ENCODE results near the gene SERPINF2.
A peak's percentile ranks its signal among the peaks of the same experiment; 100 is the strongest.
"Not testable (repeated sequence)": the region's sequence is repeated elsewhere in the genome, so short reads cannot be mapped to it uniquely, and the experiment has no call there.

The SERPINF2 gene

DNA sequence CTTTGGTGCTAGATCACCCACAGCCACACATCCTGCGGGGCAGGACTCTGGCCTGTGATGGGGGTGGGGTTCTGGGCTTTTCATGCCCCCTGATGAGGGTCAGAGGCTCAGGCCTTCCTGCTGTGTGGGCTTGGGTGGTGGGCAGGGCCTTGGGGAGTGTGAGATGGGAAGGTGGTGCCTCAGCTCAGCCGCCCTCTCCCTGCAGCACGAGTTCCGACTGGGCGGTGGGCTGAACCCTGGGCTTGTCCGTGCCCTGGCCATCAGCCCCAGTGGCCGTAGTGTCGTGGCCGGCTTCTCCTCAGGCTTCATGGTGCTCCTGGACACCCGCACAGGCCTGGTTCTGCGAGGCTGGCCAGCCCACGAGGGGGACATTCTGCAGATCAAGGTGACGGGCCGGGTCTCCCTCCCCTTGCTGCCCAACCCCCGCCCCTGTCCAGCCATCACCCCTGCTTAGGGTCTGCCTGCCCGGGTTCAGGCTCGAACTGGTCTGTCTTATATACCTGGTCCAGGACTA lies 6.8 kb upstream of the SERPINF2 start:
- DNase-seq, result no peak

- DNase-seq, result no peak
Observed at GRCh38 chr17:1736348-1737281, 6.1 kb upstream of the SERPINF2 start.

DNA sequence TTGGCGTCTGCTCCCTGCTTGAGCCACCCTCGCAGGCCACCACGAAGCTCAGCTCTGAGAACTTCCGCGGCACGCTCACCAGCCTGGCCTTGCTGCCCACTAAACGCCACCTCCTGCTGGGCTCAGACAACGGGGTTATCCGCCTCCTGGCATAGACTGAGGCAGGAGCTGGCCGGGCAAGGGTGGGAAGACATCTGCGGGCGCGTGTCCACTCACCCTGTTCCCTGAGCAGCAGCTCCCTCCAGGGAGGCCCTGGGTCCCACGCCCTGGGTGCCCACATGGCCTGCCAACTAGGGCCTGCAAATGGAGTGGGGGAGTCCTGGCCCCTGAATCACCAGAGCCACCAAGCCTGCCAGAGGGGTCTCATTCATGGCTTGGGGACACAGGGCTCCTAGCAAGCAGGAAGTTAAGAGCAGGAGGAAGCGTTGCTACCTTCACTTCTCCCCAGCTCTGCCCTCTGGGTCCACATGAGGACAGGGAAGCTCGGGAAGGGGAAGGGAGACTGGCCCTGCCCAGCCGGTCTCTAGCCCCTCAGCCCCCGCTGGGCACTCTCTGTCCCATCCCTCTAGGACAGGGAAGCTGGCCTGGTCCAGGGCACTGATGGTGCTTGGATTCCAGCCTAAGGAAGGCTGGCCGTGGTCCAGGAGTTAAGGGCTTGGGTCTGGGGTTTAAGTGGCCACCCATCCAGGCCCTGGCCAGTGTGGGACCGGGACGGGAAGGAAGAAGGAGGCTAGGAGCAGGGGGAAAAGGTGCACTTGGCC lies 5.0 kb upstream of the SERPINF2 start:
- no peak for DNase-seq

DNA sequence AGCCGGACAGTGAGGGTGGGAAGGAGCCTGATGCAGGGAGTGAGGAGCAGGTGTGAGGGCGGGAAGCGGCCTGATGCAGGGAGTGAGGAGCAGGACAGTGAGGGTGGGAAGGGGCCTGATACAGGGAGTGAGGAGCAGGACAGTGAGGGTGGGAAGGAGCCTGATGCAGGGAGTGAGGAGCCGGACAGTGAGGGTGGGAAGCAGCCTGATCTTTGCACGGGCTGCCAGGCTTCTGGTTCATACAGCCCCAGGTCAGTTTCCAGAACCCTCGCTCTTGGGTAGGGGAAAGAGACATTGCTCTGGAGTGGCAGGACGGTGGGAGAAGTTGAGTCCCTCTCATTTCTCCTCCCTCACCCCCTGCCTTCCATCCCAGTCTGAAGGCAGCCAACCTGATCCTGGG lies 772 bp upstream of the SERPINF2 start:
- not testable (repeated sequence) for DNase-seq

DNA sequence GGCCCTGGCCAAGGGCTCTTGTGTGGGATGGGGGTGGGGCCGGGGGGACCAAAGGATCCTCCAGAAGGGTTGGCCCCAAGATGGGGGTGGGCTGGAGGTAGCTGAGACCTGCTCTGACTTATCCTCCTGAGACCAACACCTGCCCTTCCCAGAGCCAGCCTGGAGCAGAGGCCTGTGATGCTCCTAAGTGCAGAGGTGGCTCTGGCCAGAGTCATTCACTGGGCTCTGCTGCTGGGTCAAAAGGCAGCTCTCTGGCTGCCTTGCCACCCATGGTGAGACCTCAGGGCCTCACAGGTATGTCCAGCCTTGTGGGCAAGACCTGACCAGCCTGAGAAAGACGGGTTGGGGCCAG lies 393 bp downstream of the SERPINF2 start:
- no peak for DNase-seq

DNA sequence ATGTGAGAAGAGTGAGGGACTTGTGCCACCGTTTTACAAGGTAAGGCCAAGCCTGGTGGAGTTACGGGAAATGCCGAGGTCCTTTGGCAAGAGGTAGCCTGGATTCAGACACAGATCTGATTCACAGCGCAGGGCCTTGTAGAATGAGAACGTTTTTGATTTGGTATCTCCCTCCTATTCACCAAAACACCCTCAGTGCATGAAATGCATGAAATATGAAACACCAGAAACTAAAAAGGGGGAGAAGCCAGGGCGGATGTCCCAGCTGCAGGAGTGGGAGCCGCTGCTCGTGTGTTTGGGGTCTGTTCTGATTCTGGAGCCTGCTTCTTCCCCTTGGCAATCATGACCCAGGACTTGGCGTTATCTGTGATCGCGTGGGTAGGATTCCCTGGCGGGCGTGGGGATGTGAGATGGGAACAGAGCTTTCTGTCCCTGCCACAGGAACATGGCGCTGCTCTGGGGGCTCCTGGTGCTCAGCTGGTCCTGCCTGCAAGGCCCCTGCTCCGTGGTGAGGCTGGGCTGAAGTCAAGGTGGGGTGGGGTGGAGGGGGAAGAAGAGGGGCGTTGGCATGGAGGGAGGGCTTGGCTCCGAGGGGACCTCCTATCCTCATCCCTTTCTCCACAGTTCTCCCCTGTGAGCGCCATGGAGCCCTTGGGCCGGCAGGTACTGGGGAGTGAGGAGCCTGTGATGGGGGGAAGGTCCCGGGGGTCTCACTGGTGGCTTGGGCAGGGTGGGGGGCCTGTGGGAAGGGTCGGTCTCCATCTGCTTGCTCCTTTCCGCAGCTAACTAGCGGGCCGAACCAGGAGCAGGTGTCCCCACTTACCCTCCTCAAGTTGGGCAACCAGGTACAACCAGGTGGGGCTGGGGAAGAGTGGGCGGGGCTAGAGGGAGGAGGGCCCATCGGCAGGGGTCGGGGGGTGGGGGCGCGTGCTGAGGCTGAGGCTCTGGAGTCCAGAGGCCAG lies 2.2 kb downstream of the SERPINF2 start:
- no peak for DNase-seq

GRCh38 chr17:1745513-1746020 lies 2.9 kb downstream of the SERPINF2 start:
- DNase-seq, result no peak

GRCh38 chr17:1746975-1747543 lies 4.4 kb downstream of the SERPINF2 start:
- peak in 2 of 3 experiments; percentile 5 to 13 for DNase-seq

- no peak for DNase-seq
Observed at GRCh38 chr17:1750628-1751027, 8.0 kb downstream of the SERPINF2 start.

DNA sequence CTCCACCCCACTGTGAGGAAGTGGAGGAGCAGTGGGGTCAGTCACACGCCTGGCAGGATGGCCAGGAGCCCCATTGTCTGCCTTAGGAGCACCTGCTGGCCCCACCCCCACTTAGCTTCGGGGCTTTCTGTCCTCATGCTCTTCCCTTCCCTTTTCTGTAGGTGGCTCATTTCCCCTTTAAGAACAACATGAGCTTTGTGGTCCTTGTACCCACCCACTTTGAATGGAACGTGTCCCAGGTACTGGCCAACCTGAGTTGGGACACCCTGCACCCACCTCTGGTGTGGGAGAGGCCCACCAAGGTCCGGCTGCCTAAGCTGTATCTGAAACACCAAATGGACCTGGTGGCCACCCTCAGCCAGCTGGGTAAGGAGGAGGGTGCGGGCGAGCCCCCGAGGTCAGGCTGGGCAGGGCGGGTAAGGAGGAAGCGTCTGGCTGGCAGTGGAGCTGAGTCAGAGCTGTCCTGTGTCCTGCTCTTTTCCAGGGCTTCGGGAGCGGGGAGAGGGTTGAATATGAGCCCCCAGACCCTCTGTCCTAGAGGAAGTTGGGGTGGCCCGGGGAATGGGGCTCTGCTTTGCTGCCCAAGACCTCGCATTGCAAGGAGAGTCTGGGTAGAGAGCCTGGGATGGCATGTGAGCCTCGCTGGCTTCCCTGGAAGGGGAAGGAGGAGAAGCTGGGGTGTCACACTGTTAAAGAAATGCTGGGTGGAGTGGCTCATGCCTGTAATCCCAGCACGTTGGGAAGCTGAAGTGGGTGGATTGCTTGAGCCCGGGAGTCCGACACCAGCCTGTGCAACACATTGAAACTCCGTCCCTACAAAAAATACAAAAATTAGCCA lies 10.0 kb downstream of the SERPINF2 start:
- DNase-seq, result peak in 2 of 3 experiments; percentile 2 to 11

DNA sequence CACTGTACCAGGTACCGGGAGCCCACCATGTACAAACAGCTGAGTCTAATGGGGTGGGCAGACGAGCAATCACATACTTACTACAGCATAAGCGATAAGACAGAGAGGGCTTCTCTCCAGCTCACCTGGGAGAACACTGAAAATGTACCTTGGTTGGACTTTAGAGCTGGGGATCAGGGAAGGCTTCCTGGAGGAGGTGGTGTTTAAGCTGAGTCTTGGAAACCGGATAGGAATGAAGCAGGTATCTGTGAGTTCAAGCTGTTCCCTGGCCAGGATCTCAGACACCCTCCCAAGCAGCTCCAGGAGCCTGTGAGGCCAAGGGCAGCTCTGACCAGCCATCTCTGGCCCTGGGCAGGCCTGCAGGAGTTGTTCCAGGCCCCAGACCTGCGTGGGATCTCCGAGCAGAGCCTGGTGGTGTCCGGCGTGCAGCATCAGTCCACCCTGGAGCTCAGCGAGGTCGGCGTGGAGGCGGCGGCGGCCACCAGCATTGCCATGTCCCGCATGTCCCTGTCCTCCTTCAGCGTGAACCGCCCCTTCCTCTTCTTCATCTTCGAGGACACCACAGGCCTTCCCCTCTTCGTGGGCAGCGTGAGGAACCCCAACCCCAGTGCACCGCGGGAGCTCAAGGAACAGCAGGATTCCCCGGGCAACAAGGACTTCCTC lies 11.2 kb downstream of the SERPINF2 start:
- DNase-seq, result no peak

- no peak for DNase-seq
Observed at GRCh38 chr17:1754430-1755112, 11.9 kb downstream of the SERPINF2 start.

GRCh38 chr17:1755252-1755826 lies 12.7 kb downstream of the SERPINF2 start:
- DNase-seq, result peak in 2 of 3 experiments; percentile 9 to 39

DNA sequence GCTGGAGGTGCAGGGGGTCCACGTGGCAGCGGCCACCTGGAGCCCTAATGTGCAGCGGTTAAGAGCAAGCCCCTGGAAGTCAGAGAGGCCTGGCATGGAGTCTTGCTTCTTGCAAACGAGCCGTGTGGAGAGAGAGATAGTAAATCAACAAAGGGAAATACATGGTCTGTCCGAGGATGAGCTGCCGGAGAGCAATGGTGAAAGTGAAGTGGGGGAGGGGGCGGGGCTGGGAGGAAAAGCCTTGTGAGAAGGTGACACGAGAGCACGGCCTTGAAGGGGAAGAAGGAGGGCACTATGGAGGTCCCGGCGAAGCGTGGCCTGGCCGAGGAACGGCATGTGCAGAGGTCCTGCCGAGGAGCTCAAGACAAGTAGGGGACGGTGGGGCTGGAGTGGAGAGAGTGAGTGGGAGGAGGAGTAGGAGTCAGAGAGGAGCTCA lies 13.2 kb downstream of the SERPINF2 start:
- peak in 1 of 3 experiments; percentile 39 for DNase-seq

- no peak for DNase-seq
Observed at GRCh38 chr17:1758807-1759206, 16.1 kb downstream of the SERPINF2 start.

DNA sequence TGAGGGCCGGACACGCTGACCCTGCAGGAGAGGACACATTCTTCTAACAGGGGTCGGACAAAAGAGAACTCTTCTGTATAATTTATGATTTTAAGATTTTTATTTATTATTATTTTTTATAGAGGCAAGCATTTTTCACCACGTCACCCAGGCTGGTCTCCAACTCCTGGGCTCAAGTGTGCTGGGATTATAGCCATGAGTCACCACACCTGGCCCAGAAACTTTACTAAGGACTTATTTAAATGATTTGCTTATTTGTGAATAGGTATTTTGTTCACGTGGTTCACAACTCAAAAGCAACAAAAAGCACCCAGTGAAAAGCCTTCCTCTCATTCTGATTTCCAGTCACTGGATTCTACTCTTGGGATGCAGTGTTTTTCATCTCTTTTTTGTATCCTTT lies 16.9 kb downstream of the SERPINF2 start:
- DNase-seq, result no peak

GRCh38 chr17:1762233-1762900 lies 19.7 kb downstream of the SERPINF2 start:
- peak in 1 of 3 experiments; percentile 52 for DNase-seq

All from NCI-H1417 (cell line).